ENCODE measurements around the gene HACE1. TPM values are rescaled to one million over a fixed set of nuclear protein-coding genes. Genes with fewer than 3 reads are reported as not detected.

Gene HACE1
- total RNA-seq, 1 donor = 18.3 TPM

- TF ChIP-seq CTCF (IDR thresholded peaks at IDR 0.05; ENCODE audit: insufficient read depth, low read length) = no peak
- DNase-seq (ENCODE audit: low read depth) = no peak
- H3K4me3 ChIP-seq (ENCODE audit: low read depth, low read length) = no peak overlapping the region
Measured at GRCh38 chr6:104796031-104796785, 63.5 kb downstream of the HACE1 start.

GRCh38 chr6:104795363-104795762 lies 64.4 kb downstream of the HACE1 start:
- H3K4me3 ChIP-seq (ENCODE audit: low read depth, low read length) = no peak overlapping the region
- no peak for TF ChIP-seq CTCF (IDR thresholded peaks at IDR 0.05; ENCODE audit: insufficient read depth, low read length)
- no peak for DNase-seq (ENCODE audit: low read depth)

- peak; percentile 55 for DNase-seq (ENCODE audit: low read depth)
- peak; percentile 28 for TF ChIP-seq CTCF (IDR thresholded peaks at IDR 0.05; ENCODE audit: insufficient read depth, low read length)
- no peak overlapping the region for H3K4me3 ChIP-seq (ENCODE audit: low read depth, low read length)
Measured at GRCh38 chr6:104789770-104790190, 69.9 kb downstream of the HACE1 start.

GRCh38 chr6:104788400-104788799 lies 71.3 kb downstream of the HACE1 start:
- no peak overlapping the region for H3K4me3 ChIP-seq (ENCODE audit: low read depth, low read length)
- no peak for TF ChIP-seq CTCF (IDR thresholded peaks at IDR 0.05; ENCODE audit: insufficient read depth, low read length)
- DNase-seq (ENCODE audit: low read depth) = peak; percentile 3

DNA sequence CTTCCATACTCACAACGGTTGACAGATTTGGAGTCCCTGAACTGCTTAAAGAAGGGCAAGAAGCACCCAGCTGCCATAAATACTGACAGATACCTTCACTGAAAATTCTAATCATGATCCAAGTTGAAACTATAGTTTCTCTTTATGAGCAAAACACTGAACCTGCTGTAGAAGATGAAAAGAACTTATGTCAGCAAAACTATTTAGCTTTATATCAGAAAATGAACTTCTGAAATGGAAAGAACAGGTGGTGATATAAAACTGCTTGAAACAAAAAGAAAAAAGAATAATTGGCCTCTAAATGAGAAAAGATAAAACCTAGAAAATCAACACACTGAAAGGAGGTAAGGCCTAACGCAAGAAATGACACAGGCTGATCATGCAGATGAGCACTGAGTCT lies 72.4 kb downstream of the HACE1 start:
- no peak for TF ChIP-seq CTCF (IDR thresholded peaks at IDR 0.05; ENCODE audit: insufficient read depth, low read length)
- DNase-seq (ENCODE audit: low read depth) = no peak
- no peak overlapping the region for H3K4me3 ChIP-seq (ENCODE audit: low read depth, low read length)

GRCh38 chr6:104784884-104785283 lies 74.8 kb downstream of the HACE1 start:
- TF ChIP-seq CTCF (IDR thresholded peaks at IDR 0.05; ENCODE audit: insufficient read depth, low read length) = no peak
- DNase-seq (ENCODE audit: low read depth) = peak; percentile 9
- no peak overlapping the region for H3K4me3 ChIP-seq (ENCODE audit: low read depth, low read length)
